Astrocyte (in vitro differentiated cells and primary cell): ENCODE results near the gene FOXJ1.

Experiments used
- CTCF ChIP-seq: IDR thresholded peaks from 2 replicates; pipeline ENCODE4 v1.5.1; 2011; ENCODE audit warnings: low read depth, mild to moderate bottlenecking, inconsistent platforms, low read length, moderate library complexity; ENCODE audit not compliant: insufficient read depth
- EZH2 ChIP-seq: IDR thresholded peaks from 2 replicates; pipeline ENCODE4 v1.6.1; 2012; ENCODE audit warnings: mild to moderate bottlenecking, low read length, inconsistent platforms; ENCODE audit not compliant: insufficient read depth

GRCh38 chr17:76145231-76146052 lies 4.4 kb upstream of the FOXJ1 start:
- TF ChIP-seq CTCF, result no peak
- no peak for TF ChIP-seq EZH2
